PC-9 (cell line): ENCODE data around the gene DNALI1.

ENCODE experiments used
- EZH2 ChIP-seq: fragments of 200-600 bp; sonication (generic); IDR thresholded peaks from 2 replicates; pipeline ENCODE4 v1.8.0; 2017; ENCODE audit warnings: antibody characterized with exemption, low read depth
- TF ChIP-seq, protein P1 (sequence below): fragments of 200-600 bp; sonication (generic); conservative IDR thresholded peaks from 2 replicates; pipeline ENCODE4 v1.6.1; 2017; ENCODE audit warnings: mixed run types, antibody characterized with exemption, mild to moderate bottlenecking, moderate library complexity

DNA sequence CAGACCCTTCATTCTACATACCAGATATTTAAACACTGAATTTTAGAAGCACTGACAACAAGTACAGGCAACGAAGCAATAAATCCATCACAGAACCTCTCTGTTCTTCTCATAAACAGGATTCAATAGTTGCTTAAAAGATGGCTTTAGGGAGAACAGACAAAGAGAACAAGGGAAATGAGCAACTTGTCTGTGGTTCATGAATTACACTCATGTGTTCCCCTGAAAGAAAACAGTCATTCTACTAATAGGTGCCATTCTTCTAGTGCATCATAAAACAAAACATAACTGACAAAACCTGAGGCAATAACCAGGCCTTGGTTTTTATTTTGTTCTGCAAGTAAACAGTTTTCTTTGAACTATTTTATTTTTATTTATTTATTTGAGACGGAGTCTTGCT, 32.2 kb downstream of the DNALI1 start:
- TF ChIP-seq EZH2 = no peak
- TF ChIP-seq, protein P1, sequence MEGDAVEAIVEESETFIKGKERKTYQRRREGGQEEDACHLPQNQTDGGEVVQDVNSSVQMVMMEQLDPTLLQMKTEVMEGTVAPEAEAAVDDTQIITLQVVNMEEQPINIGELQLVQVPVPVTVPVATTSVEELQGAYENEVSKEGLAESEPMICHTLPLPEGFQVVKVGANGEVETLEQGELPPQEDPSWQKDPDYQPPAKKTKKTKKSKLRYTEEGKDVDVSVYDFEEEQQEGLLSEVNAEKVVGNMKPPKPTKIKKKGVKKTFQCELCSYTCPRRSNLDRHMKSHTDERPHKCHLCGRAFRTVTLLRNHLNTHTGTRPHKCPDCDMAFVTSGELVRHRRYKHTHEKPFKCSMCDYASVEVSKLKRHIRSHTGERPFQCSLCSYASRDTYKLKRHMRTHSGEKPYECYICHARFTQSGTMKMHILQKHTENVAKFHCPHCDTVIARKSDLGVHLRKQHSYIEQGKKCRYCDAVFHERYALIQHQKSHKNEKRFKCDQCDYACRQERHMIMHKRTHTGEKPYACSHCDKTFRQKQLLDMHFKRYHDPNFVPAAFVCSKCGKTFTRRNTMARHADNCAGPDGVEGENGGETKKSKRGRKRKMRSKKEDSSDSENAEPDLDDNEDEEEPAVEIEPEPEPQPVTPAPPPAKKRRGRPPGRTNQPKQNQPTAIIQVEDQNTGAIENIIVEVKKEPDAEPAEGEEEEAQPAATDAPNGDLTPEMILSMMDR = no peak
